Measurements from ENCODE around the gene ABR.

- TF ChIP-seq ZNF124 (CRISPR knock-in tag; IDR thresholded peaks at IDR 0.05): no peak
- TF ChIP-seq CTCF (CRISPR knock-in tag; IDR thresholded peaks at IDR 0.05): no peak
- no peak for TF ChIP-seq ATF3 (CRISPR knock-in tag; IDR thresholded peaks at IDR 0.05)
- TF ChIP-seq ZNF513 (CRISPR knock-in tag; conservative IDR thresholded peaks at IDR 0.05): no peak
- TF ChIP-seq MYC (CRISPR knock-in tag; IDR thresholded peaks at IDR 0.05; ENCODE audit: borderline replicate concordance): no peak
- no peak for TF ChIP-seq HINFP (CRISPR knock-in tag; IDR thresholded peaks at IDR 0.05; ENCODE audit: low read depth)
- no peak for TF ChIP-seq EZH2 (conservative IDR thresholded peaks at IDR 0.05; ENCODE audit: low read depth, low read length)
- TF ChIP-seq ZNF687 (CRISPR knock-in tag; IDR thresholded peaks at IDR 0.05): no peak
- TF ChIP-seq MAFG (CRISPR knock-in tag; IDR thresholded peaks at IDR 0.05): no peak
- no peak for TF ChIP-seq ZNF781 (CRISPR knock-in tag; IDR thresholded peaks at IDR 0.05; ENCODE audit: borderline replicate concordance, not compliant biosample characterization)
- TF ChIP-seq BRCA1 (CRISPR knock-in tag; IDR thresholded peaks at IDR 0.05): no peak
- TF ChIP-seq FOXA3 (CRISPR knock-in tag; IDR thresholded peaks at IDR 0.05): no peak
Measured at GRCh38 chr17:1173432-1174262, 6.1 kb downstream of the ABR start.
